ENCODE results near the gene SLC35F2. TPM values are rescaled to one million over a fixed set of nuclear protein-coding genes. Genes with fewer than 3 reads are reported as not detected.

The SLC35F2 gene
- total RNA-seq, 2 experiments from 2014 or later: 24.5 to 25.5 TPM

- intact Hi-C loops (cut with DNase I, micrococcal nuclease): no loop called here
- POLR2A ChIA-PET: no interaction called here
- H3K9me3 Mint-ChIP-seq (ENCODE audit: low read depth): no peaks in the 10 kb centered on the region
- ATAC-seq (no peak), DNase-seq (no peak)
- H3K4me1 Mint-ChIP-seq: no peaks in the 10 kb centered on the region
- peaks cover 22% of the 10 kb centered on the region for H3K27me3 Mint-ChIP-seq
- no peaks in the 10 kb centered on the region for H3K36me3 Mint-ChIP-seq (ENCODE audit: low read depth)
- no peak overlapping the region for H3K4me3 Mint-ChIP-seq
- no peak overlapping the region for H3K27ac Mint-ChIP-seq
- CTCF ChIA-PET: interaction anchor here (1.4 kb wide), 1 partner anchor 12 kb away, joined by 5 read pairs; no protein-coding TSS in a partner anchor
Observed at GRCh38 chr11:107756553-107756952, 102.0 kb downstream of the SLC35F2 start.

DNA sequence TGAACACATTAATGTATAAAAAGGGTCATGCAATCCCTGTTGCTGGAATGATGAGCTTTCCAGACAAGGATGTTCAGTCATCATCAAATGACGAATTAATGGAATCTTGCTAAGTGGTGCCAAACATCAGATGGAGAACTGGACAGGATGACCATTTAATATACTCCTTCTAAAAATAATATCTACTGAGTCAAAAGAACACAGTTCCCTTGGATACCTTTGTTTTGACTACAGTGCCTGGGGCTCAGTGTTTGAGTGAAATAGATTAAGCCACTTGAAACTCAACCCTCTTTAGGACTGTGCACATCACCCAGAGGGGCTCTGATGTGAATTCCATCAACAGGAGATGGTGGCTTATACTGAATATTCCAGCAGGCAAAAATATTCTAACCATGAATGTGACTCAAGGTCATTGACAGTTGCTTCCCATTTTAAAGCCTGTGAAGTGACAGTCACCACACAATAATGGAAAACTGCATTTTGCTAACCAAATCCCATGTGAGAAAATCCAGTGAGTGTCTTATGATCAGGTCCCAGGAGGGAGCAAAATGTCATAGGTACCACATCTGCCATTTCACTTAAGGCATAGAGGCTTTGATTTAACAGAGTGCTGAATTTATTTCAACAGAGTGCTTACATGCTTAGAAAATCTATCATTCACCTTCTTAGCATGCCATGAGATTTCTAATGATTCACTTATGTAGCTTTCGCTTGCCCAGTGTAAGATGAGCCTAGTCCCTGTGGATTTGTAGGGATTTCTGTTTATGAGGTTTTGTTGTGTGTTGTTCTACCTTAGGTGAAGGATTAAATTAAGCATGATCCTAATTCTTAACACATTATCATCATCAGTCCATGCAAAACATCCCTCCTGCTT is 105.4 kb downstream of the SLC35F2 start:
- ATAC-seq: no peak
- intact Hi-C loops (cut with DNase I, micrococcal nuclease): no loop called here
- DNase-seq: no peak
- peaks cover 17% of the 10 kb centered on the region for H3K27me3 Mint-ChIP-seq
- H3K4me1 Mint-ChIP-seq: no peaks in the 10 kb centered on the region
- no peaks in the 10 kb centered on the region for H3K9me3 Mint-ChIP-seq (ENCODE audit: low read depth)
- no peak overlapping the region for H3K27ac Mint-ChIP-seq
- H3K36me3 Mint-ChIP-seq (ENCODE audit: low read depth): no peaks in the 10 kb centered on the region
- POLR2A ChIA-PET: no interaction called here
- no peak overlapping the region for H3K4me3 Mint-ChIP-seq
- CTCF ChIA-PET: no interaction called here

DNA sequence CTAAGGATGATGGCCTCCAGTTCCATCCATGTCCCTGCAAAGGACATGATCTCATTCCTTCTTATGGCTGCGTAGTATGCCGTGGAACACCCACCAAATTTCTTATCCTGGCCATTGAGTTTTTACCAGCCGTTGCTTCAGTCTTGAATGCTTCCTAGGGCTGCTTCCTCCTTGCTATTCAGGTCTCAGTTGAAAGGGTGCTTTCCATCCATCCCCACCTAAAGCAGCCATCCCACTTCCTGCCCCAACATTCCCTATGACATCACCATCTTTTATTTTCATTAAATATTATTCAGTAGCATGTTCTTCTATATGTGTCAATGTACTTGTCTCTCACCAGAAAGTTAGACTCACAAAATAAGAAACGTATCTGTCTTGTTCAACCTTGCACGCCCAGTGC is 106.1 kb downstream of the SLC35F2 start:
- H3K9me3 Mint-ChIP-seq (ENCODE audit: low read depth): no peaks in the 10 kb centered on the region
- intact Hi-C loops (cut with DNase I, micrococcal nuclease): no loop called here
- no peak overlapping the region for H3K27ac Mint-ChIP-seq
- ChIA-PET POLR2A (interaction anchor here (0.6 kb wide), 1 partner anchor 9 kb away, joined by 3 read pairs; no protein-coding TSS in a partner anchor), CTCF (interaction anchor here (0.6 kb wide), 1 partner anchor 13 kb away, joined by 4 read pairs; no protein-coding TSS in a partner anchor)
- ATAC-seq (no peak), DNase-seq (no peak)
- no peaks in the 10 kb centered on the region for H3K4me1 Mint-ChIP-seq
- H3K4me3 Mint-ChIP-seq: no peak overlapping the region
- H3K27me3 Mint-ChIP-seq: peaks cover 16% of the 10 kb centered on the region
- no peaks in the 10 kb centered on the region for H3K36me3 Mint-ChIP-seq (ENCODE audit: low read depth)

DNA sequence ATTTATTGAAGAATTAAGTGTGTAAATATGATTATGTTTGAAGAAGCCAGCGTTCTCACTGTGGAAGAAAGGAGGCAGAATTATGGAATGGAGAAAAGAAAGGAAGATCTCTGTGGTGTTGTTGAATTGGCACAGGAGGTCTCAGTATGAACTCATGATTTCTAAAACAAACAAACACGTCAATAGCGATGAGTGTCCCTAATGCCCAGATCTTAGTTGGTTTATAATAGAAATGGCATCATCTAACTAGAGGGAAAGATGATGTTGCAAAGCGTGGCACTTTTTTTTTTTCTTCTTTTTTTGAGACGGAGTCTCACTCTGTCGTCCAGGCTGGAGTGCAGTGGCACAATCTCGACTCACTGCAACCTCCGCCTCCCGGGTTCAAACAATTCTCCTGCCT is 107.5 kb downstream of the SLC35F2 start:
- Mint-ChIP-seq H3K4me3 (no peak overlapping the region), H3K36me3 (ENCODE audit: low read depth) (no peaks in the 10 kb centered on the region), H3K27ac (no peak overlapping the region), H3K4me1 (no peaks in the 10 kb centered on the region), H3K27me3 (peaks cover 14% of the 10 kb centered on the region), H3K9me3 (ENCODE audit: low read depth) (no peaks in the 10 kb centered on the region)
- CTCF ChIA-PET: no interaction called here
- DNase-seq (no peak), ATAC-seq (no peak)
- POLR2A ChIA-PET: no interaction called here
- intact Hi-C loops (cut with DNase I, micrococcal nuclease): no loop called here

GRCh38 chr11:107750313-107750712 is 108.3 kb downstream of the SLC35F2 start:
- Mint-ChIP-seq H3K36me3 (ENCODE audit: low read depth) (no peaks in the 10 kb centered on the region), H3K4me3 (no peak overlapping the region), H3K4me1 (no peaks in the 10 kb centered on the region), H3K27ac (no peak overlapping the region), H3K9me3 (ENCODE audit: low read depth) (no peaks in the 10 kb centered on the region), H3K27me3 (peaks cover 15% of the 10 kb centered on the region)
- ChIA-PET POLR2A (no interaction called here), CTCF (no interaction called here)
- intact Hi-C loops (cut with DNase I, micrococcal nuclease): no loop called here
- ATAC-seq (no peak), DNase-seq (no peak)

DNA sequence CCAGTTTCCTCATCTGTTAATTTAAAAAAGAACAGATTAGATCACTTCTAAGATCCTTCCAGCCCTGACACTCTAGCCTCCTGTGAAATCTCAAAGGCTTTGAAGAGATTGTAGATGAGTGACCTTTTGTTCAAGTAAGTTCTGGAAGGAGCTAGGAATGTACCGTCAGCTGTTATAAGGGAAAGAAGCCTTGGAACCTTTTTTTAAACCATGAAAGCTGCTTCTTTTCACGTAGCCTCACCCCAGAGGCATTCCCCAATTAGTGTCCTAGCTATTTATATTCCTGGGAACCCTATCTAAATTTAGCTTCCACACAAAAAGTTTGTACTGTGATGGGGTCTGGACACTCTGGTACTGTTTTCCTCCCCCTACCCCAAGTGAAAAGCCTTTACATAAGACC is 111.0 kb downstream of the SLC35F2 start:
- Mint-ChIP-seq H3K36me3 (ENCODE audit: low read depth) (no peaks in the 10 kb centered on the region), H3K27ac (no peak overlapping the region), H3K4me1 (no peaks in the 10 kb centered on the region), H3K9me3 (ENCODE audit: low read depth) (no peaks in the 10 kb centered on the region), H3K4me3 (no peak overlapping the region), H3K27me3 (peaks cover 31% of the 10 kb centered on the region)
- ChIA-PET POLR2A (no interaction called here), CTCF (interaction anchor here (0.6 kb wide), 1 partner anchor 85 kb away, joined by 5 read pairs; no protein-coding TSS in a partner anchor)
- DNase-seq: no peak
- intact Hi-C loops (cut with DNase I, micrococcal nuclease): no loop called here
- ATAC-seq: no peak

DNA sequence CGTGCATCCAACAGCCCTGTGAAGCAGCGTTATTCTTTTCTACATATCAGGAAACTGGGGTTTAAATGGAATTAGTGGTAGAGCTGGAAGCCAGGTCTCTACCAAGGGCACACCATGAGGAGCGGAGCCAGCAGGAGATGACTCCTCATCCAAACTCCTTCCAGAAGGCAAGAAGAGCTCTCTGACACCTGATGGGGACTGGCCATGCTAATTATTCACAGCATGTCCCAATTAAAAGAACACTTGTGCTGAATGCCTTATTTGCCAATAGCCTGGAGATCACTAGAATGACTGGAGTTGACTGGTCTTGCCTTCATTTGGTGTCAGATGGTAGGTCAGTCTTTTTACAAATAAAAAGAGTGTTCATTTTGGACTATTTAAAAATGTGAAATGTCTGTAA is 113.9 kb downstream of the SLC35F2 start:
- DNase-seq: no peak
- no peak for ATAC-seq
- no peak overlapping the region for H3K4me3 Mint-ChIP-seq
- POLR2A ChIA-PET: no interaction called here
- no peaks in the 10 kb centered on the region for H3K4me1 Mint-ChIP-seq
- no peaks in the 10 kb centered on the region for H3K9me3 Mint-ChIP-seq (ENCODE audit: low read depth)
- intact Hi-C loops (cut with DNase I, micrococcal nuclease): no loop called here
- CTCF ChIA-PET: interaction anchor here (1.4 kb wide), 1 partner anchor 11 kb away, joined by 5 read pairs; no protein-coding TSS in a partner anchor
- H3K27me3 Mint-ChIP-seq: peaks cover 39% of the 10 kb centered on the region
- H3K27ac Mint-ChIP-seq: no peak overlapping the region
- no peaks in the 10 kb centered on the region for H3K36me3 Mint-ChIP-seq (ENCODE audit: low read depth)

DNA sequence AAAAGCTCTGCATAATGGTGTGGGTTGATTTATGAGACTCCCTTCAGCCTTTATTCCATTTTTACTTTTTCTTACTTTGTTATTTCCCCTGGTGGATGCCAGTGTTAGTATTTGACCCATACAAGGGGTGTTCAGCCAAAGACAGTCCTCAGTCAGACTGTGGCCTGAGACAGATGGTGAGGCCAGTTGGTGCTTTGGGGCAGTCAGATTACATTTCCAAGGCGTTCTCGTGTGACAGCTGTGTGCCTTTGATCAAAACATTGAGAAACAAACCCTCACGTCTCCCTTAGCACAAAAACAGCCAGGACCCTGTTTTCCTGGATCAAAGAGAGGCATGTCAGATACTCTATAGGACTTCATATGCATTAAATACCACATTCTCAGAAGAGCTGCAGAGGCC is 115.4 kb downstream of the SLC35F2 start:
- ChIA-PET POLR2A (interaction anchor here (0.6 kb wide), 1 partner anchor 92 kb away, joined by 4 read pairs; no protein-coding TSS in a partner anchor), CTCF (interaction anchor here (0.6 to 1.7 kb wide), 5 partner anchors 15 to 155 kb away, joined by 3 to 4 read pairs (median 3); no protein-coding TSS in a partner anchor)
- Mint-ChIP-seq H3K27me3 (peaks cover 40% of the 10 kb centered on the region), H3K4me3 (no peak overlapping the region), H3K9me3 (ENCODE audit: low read depth) (no peaks in the 10 kb centered on the region), H3K36me3 (ENCODE audit: low read depth) (no peaks in the 10 kb centered on the region), H3K4me1 (no peaks in the 10 kb centered on the region), H3K27ac (no peak overlapping the region)
- intact Hi-C loops (cut with DNase I, micrococcal nuclease): no loop called here
- ATAC-seq: no peak
- DNase-seq: no peak

- Mint-ChIP-seq H3K9me3 (ENCODE audit: low read depth) (no peaks in the 10 kb centered on the region), H3K4me3 (no peak overlapping the region), H3K27ac (no peak overlapping the region), H3K4me1 (no peaks in the 10 kb centered on the region), H3K36me3 (ENCODE audit: low read depth) (no peaks in the 10 kb centered on the region), H3K27me3 (peaks cover 36% of the 10 kb centered on the region)
- ATAC-seq: peak; percentile 72
- CTCF ChIA-PET: interaction anchor here (0.6 to 2.2 kb wide), 12 partner anchors 8 to 200 kb away, joined by 3 to 13 read pairs (median 4); no protein-coding TSS in a partner anchor
- POLR2A ChIA-PET: interaction anchor here (0.5 kb wide), 1 partner anchor 286 kb away, joined by 4 read pairs; no protein-coding TSS in a partner anchor
- intact Hi-C loops (cut with DNase I, micrococcal nuclease): loop anchor here (1.0 to 2.0 kb wide), 4 partner anchors 30 to 158 kb away; no protein-coding TSS in a partner anchor
- DNase-seq: peak; percentile 30
Observed at GRCh38 chr11:107741044-107741823, 117.4 kb downstream of the SLC35F2 start.
